Activated gamma-delta T cell treated with anti-CD3 and anti-CD28 coated beads, Interleukin-2, amount 50 U/mL, for 16 hours (primary cell): ENCODE measurements around the gene MAS1L.
"Not testable (repeated sequence)": the region's sequence is repeated elsewhere in the genome, so short reads cannot be mapped to it uniquely, and the experiment has no call there.

ENCODE experiments used
- DNase-seq: peaks from one replicate; pipeline ENCODE4 v3.0.0-alpha.2; 2020; ENCODE audit warnings: low read depth

The MAS1L gene

DNA sequence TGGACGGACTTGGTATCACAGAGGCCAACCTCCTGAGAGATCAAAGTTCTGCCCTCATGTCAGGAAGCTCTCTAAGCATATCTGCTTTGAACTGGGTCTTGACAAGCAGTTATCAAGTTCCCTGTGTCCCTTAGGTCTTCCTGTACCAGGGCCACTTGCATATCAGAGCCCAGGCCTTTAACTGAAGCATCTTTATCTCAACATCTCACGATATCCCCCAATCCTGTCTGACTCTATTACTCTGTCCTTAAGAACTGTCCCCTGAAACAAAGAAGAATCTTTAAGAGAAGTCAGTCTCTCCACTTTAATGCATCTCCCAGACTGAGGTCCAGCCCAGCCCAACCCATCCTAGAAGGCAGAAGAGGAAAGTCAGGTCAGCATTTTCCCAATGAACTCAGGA lies 8.2 kb downstream of the MAS1L start:
- DNase-seq: no peak

DNA sequence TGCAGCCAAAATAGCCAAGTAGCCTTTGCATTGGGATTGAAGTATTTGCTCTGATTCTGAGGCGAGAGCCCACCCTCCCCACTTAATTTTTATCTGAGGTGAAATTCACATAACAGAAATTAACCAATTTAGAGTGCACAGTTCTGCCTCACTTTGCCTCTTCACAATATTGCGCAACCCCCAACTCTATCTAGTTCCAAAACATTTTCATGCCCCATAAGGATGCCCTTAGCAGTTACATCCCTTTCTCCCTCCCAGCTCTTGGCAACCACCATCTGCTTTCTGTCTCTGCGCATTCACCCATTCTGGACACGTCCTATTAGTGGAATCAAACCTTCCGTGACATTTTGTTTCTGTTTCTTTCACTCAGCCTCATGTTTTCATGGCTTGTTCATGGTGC lies 9.0 kb downstream of the MAS1L start:
- DNase-seq: no peak

DNA sequence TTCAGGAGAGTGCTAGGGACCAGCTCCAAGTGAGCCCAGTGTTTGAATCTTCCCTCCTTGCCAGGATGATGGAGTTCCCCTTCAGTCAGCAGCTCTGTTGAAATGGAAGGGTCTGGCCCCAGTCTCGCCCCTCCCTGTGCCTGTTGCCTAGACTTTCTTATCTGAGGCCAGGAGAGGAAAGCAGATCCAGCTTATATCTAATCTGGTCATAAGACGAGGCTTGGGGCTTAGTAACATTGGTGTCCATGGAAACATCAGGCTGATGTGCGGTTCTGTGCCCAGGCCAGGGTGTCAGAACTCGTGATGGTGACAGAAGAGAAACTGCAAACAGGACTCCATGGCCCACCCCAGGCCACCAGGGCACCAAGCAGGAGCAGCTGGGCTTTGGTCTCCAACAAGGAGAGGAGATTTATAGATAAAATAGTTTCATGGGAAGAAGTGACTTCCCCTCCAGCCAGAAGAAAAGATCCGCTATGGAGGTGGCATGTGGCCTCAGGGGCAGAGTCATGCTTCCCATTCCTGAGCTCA lies 9.8 kb downstream of the MAS1L start:
- DNase-seq: no peak

DNA sequence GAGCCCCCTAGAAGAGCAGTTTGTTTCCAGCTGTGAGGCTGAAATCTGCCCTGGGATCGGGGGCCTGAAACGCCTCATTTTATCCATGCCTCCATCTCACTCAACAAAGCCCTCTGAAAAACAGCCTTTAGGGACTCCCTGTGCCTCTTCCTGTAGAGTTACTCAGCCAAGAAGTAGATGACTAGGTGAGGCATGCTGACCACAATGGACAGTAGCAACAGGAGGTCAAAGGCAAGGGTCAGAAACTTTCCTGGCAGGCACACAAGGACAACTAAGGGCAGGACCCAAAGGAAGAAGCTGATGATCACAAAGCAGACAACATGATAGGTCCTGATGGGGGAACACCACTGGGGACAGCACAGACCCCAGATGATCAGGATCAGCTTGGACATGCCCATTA lies 12.8 kb downstream of the MAS1L start:
- DNase-seq: no peak

DNA sequence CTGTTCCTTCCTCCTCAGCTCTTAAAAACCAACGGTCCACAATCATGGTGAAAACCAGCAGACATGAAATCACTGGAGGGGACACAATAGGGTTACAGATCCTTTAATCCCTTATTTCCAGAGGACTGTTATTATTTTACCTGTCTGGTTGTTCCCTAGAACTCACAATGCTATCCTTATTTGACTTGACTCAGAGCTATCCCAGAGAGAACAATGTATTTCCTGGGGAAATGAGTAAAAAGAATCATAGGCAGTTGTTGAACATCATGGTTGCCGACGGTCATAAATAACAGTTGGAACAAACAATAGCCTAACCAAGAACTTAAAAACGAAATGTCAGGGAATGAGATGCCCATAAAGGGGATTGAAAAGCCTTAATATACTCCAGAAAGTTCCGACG lies 21.5 kb downstream of the MAS1L start:
- DNase-seq: no peak

DNA sequence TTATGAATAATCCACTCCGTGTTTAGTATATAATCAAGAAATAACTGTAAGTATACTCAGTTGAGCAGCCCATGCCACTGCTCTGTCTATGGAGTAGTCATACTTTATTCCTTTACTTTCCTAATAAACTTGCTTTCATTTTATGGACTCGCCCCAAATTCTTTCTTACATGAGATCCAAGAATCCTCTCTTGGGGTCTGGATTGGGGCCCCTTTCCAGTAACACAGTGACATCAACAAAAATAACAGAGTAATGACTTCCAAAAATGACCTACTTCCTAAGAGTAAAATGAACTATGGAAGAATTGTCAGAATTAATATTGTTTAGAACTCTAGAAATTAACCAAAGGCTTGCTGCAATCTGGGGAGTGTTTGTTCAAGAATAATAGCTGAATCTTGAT lies 22.0 kb downstream of the MAS1L start:
- no peak for DNase-seq

GRCh38 chr6:29465279-29465678 lies 22.5 kb downstream of the MAS1L start:
- DNase-seq: no peak

- DNase-seq: no peak
Observed at GRCh38 chr6:29462022-29462421, 25.7 kb downstream of the MAS1L start.

GRCh38 chr6:29461021-29461814 lies 26.5 kb downstream of the MAS1L start:
- DNase-seq: no peak

DNA sequence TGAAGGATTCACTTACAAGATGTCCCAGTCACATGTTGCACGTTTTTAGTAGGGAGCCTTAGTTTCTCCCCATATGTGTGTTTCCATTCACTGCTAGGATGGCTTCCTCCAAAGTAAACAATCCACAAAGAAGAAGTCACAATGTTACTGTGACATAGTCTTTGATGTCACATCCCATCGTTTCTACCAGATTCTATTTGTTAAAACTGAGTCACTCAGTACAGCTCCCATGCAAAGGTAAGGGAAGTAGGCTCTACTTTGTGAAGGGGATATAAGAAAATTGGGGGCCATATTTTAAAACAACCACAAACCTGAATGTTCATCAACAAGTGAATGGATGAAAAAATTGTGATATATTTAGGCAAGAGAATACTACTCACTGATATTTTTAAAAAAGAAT lies 30.8 kb downstream of the MAS1L start, which contains the start of the genes OR11A1 and OR2H1:
Gene OR11A1 (minus strand): TSS at position 101 of the 400 bp plus-strand sequence. CDS start 29,430 bp downstream, outside the sequence.
Gene OR2H1 (plus strand): TSS at position 185 of the 400 bp plus-strand sequence. CDS start 4,615 bp downstream, outside the sequence.
- DNase-seq: no peak

DNA sequence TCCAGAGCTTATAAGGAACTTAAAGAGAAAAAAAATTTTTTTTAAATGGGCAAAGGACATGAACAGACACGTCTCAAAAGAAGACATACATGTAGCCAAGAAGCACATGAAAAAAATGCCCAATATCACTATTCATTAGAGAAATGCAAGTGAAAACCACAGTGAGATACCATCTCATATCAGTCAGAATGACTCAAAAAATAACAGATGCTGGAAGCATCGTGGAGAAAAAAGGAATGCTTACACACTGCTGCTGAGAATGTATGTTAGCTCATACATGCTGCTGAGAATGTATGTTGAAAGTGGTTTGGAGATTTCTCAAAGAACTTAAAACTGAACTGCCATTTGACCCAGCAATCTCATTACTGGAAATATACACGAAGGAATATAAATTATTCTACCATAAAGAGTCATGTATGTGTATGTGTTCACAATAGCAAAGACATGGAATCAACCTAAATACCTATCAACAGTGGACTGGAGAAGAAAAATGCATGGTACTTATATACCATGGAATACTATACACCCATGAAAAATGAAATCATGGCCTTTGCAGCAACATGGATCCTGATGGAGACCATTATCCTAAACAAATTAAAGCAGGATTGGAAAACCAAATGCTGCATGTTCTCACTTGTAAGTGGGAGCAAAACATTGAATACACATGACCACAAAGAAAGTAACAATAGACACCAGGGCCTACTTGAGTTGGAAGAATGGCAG lies 36.1 kb downstream of the MAS1L start:
- DNase-seq: no peak

- DNase-seq: no peak
Observed at GRCh38 chr6:29447670-29448069, 40.1 kb downstream of the MAS1L start.

GRCh38 chr6:29444031-29444430 lies 43.7 kb downstream of the MAS1L start:
- not testable (repeated sequence) for DNase-seq

DNA sequence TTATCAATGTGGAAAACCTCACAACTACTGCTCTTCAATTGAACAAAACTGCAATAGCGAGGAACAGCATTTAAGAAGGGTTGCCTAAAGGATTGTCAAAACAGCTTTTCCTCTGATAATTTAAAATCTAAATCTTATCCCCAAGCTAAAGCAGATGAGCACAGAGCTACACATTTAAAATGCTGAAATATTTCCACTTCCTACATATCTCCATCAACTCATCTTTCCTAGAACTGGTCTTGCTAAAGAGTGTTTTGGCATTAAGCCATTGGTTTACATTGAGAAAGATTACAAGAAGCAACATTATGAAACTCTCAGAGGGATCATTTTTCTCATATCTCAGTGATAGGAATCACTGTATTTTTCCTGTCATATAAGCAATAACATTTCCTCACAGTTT lies 45.0 kb downstream of the MAS1L start:
- DNase-seq: no peak

GRCh38 chr6:29439006-29439405 lies 48.8 kb downstream of the MAS1L start, which contains the start of gene OR10C1:
TSS of gene OR10C1 (plus strand) at chr6:29439306. CDS start at chr6:29440016, 710 bp downstream.
- no peak for DNase-seq

DNA sequence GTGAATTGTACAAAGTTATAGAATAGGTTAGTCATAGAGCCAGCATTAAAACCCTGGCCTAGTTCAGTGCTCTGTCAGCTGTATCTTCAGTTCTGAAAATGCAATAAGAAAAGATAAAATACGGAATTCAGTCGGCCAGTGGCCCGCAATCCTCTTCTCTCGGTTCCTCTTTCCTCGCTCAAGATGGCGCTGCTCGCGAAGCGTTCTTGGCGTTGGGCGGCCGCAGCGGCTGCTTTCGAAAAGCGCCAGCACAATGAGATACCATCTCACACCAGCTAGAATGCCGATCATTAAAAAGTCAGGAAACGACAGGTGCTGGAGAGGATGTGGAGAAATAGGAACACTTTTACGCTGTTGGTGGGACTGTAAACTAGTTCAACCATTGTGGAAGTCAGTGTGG lies 51.0 kb downstream of the MAS1L start:
- not testable (repeated sequence) for DNase-seq
